CD4-positive, CD25-positive, alpha-beta regulatory T cell (primary cell): ENCODE results near the gene C1QBP. TPM values are rescaled to one million over a fixed set of nuclear protein-coding genes. Genes with fewer than 3 reads are reported as not detected.
A peak's percentile ranks its signal among the peaks of the same experiment; 100 is the strongest.

Experiments used
- ATAC-seq, 2 donors: fragments of 150-1000 bp; cut with Tn5 transposase; one replicate each; pipeline ENCODE4 v1.10.0; 2021; ENCODE audit warnings: low read depth in 2 of 2, moderate number of reproducible peaks in 2 of 2, moderate library complexity in 1 of 2
- DNase-seq, 3 donors: peaks; one replicate each; pipeline versions ENCODE4 v3.0.0 to v3.0.0-alpha.2; 2012 to 2022; ENCODE audit warnings: mixed read lengths in 1 of 3
- H3K27ac ChIP-seq: one replicate; pipeline ENCODE4 v1.7.0; 2013; ENCODE audit warnings: mild to moderate bottlenecking, low read length; ENCODE audit not compliant: insufficient read depth, poor library complexity, severe bottlenecking
- H3K27me3 ChIP-seq: one replicate; pipeline ENCODE4 v1.7.0; 2013; ENCODE audit warnings: low read length; ENCODE audit not compliant: control insufficient read depth, insufficient read depth
- H3K36me3 ChIP-seq: one replicate; pipeline ENCODE4 v1.7.0; 2013; ENCODE audit warnings: mild to moderate bottlenecking, low read length, moderate library complexity; ENCODE audit not compliant: control insufficient read depth, insufficient read depth
- H3K4me1 ChIP-seq: 2 replicates; pipeline ENCODE4 v1.7.0; 2013; ENCODE audit warnings: mild to moderate bottlenecking, low read length; ENCODE audit not compliant: insufficient read depth, control insufficient read depth, poor library complexity, severe bottlenecking
- H3K4me3 ChIP-seq: one replicate; pipeline ENCODE4 v1.7.0; 2013; ENCODE audit warnings: low read depth, mild to moderate bottlenecking, low read length, moderate library complexity
- H3K9me3 ChIP-seq, 2 experiments: 1 replicate in 1 of 2; 2 replicates in 1 of 2; pipeline ENCODE4 v1.7.0; 2013; ENCODE audit warnings: low read length in 2 of 2, mild to moderate bottlenecking in 1 of 2, moderate library complexity in 1 of 2; ENCODE audit not compliant: control insufficient read depth in 2 of 2
- H3K27ac Mint-ChIP-seq, 3 donors: one replicate each; pipeline ENCODE4 v1.8.0; 2020 to 2022; ENCODE audit warnings: mild to moderate bottlenecking in 3 of 3, mixed read lengths in 3 of 3, moderate library complexity in 2 of 3
- H3K27me3 Mint-ChIP-seq: one replicate; pipeline ENCODE4 v1.8.0; 2022; ENCODE audit warnings: mild to moderate bottlenecking, mixed read lengths
- H3K36me3 Mint-ChIP-seq: one replicate; pipeline ENCODE4 v1.8.0; 2020; ENCODE audit warnings: mixed read lengths
- H3K4me1 Mint-ChIP-seq, 4 donors: one replicate each; pipeline ENCODE4 v1.8.0; 2020 to 2022; ENCODE audit warnings: mixed read lengths in 4 of 4, mild to moderate bottlenecking in 1 of 4
- H3K4me3 Mint-ChIP-seq, 4 donors: one replicate each; pipeline ENCODE4 v1.8.0; 2020 to 2022; ENCODE audit warnings: mild to moderate bottlenecking in 4 of 4, mixed read lengths in 4 of 4, moderate library complexity in 3 of 4
- H3K9me3 Mint-ChIP-seq, 7 donors: one replicate each; pipeline ENCODE4 v1.8.0; 2020 to 2022; ENCODE audit warnings: mixed read lengths in 7 of 7, mild to moderate bottlenecking in 3 of 7, moderate library complexity in 2 of 7
- polyA plus RNA-seq, 4 donors: library from polyadenylated mRNA; unstranded; fragments of 300-500 nt; fragmentation: Illumina TruSeq; gene quantifications; one replicate each; pipeline ENCODE4 v1.2.3, GENCODE V29; 2021
- total RNA-seq: library from RNA; stranded (reverse); gene quantifications from one replicate; pipeline ENCODE4 v1.2.3, GENCODE V29; 2022

C1QBP gene
- total and polyA plus RNA-seq, 5 donors from 2014 or later = 58.4 to 285 (median 253) TPM

DNA sequence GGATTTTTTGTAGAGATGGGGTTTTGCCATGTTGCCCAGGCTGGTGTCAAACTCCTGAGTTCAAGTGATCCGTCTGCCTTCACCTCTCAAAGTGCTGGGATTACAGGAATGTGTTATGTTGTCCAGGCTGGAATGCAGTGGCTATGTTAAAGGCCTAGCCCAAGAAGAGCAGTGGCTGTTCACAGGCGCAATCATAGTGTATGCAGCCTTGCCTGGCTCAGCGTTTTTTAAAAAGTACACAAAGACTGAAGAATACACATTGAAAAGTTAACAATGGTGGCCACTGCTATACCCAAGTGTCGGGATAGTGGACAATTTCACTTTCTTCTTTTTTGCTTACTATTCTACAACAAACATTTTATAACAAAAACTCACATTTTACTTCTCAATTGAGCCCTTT lies 40.0 kb upstream of the C1QBP start:
- Mint-ChIP-seq H3K9me3 (no peaks in the 10 kb centered on the region), H3K36me3 (peaks cover 64% of the 10 kb centered on the region), H3K4me3 (no peak overlapping the region), H3K27ac (no peak overlapping the region), H3K4me1 (peaks cover 8 to 57% (median 36%) of the 10 kb centered on the region in 4 donors), H3K27me3 (no peaks in the 10 kb centered on the region)
- Histone ChIP-seq H3K9me3 (no peaks in the 10 kb centered on the region), H3K4me3 (no peak overlapping the region), H3K27ac (no peak overlapping the region), H3K4me1 (peaks cover 3% of the 10 kb centered on the region), H3K27me3 (no peaks in the 10 kb centered on the region), H3K36me3 (peaks cover 89% of the 10 kb centered on the region)
- ATAC-seq (no peak), DNase-seq (no peak)

DNA sequence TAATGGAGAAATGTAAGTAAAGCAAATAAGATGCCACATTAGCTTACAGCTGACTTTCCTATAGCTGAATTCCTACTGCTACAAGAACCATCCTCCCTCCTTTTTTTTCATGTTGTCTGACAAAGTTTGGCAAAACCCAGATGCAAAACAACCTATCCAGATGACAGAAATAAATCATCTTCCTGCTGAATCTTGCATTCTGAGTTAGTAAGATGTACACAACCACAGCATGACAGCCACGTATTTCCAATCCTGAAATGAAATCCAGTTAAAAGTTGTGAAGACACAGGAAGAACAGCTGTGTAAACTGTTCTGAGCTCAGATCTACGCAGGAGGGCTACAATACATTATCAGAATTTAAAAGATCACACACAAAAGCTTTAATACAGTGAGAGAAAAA lies 35.0 kb upstream of the C1QBP start:
- peaks cover 6 to 38% (median 19%) of the 10 kb centered on the region in 4 donors for H3K4me1 Mint-ChIP-seq
- no peak overlapping the region for H3K4me3 ChIP-seq
- no peaks in the 10 kb centered on the region for H3K9me3 Mint-ChIP-seq
- DNase-seq = no peak
- no peak overlapping the region for H3K27ac Mint-ChIP-seq
- H3K27me3 ChIP-seq = no peaks in the 10 kb centered on the region
- H3K27ac ChIP-seq = no peak overlapping the region
- peaks cover 59% of the 10 kb centered on the region for H3K36me3 ChIP-seq
- no peak overlapping the region for H3K4me3 Mint-ChIP-seq
- peaks cover 34% of the 10 kb centered on the region for H3K36me3 Mint-ChIP-seq
- H3K27me3 Mint-ChIP-seq = no peaks in the 10 kb centered on the region
- ATAC-seq = no peak
- no peaks in the 10 kb centered on the region for H3K4me1 ChIP-seq
- H3K9me3 ChIP-seq = no peaks in the 10 kb centered on the region

DNA sequence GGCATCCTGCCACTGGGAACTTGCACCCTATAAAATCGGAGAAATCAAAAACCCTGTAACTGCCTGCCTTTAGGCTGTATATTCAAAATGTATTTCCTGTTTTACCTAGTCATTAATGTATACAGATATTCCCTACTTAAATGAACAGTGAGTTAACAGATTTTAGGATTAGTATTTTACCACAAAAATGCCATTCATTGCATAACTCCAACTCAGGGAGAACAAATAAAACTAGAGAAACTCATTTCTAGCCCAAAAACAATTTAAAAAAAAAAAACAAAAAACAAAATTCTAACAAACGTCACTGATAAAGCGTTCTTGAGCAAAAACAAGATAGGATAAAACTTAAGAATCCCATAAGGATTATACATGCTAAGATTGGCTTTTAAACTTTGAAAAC lies 33.6 kb upstream of the C1QBP start:
- no peaks in the 10 kb centered on the region for H3K27me3 ChIP-seq
- H3K4me3 ChIP-seq = no peak overlapping the region
- Mint-ChIP-seq H3K4me1 (peaks cover 14 to 40% (median 23%) of the 10 kb centered on the region in 4 donors), H3K27me3 (no peaks in the 10 kb centered on the region), H3K36me3 (peaks cover 24% of the 10 kb centered on the region), H3K9me3 (no peaks in the 10 kb centered on the region), H3K27ac (no peak overlapping the region), H3K4me3 (no peak overlapping the region)
- peaks cover 45% of the 10 kb centered on the region for H3K36me3 ChIP-seq
- no peaks in the 10 kb centered on the region for H3K9me3 ChIP-seq
- ATAC-seq = no peak
- H3K27ac ChIP-seq = no peak overlapping the region
- no peak for DNase-seq
- H3K4me1 ChIP-seq = peaks cover 9% of the 10 kb centered on the region

DNA sequence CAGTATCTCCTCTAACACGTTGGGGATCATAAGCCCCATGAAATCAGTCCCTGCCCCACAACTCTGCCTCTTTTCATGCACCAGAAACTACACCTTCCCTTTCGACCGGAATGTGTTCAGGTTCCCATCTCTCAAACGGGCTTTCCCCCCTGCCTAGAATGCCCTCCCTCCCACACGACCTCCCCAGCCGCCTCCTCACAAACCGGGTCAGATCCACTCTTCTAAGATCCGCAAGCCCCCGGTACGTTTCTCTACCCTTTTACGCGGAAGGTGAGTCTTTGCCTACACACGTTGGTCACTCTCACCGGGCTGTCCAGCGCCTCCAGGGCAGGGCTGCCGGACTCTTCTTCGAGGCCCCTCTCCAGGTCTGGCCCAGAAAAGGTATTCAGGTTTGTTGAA lies 29.1 kb upstream of the C1QBP start:
- H3K27me3 ChIP-seq = no peaks in the 10 kb centered on the region

DNA sequence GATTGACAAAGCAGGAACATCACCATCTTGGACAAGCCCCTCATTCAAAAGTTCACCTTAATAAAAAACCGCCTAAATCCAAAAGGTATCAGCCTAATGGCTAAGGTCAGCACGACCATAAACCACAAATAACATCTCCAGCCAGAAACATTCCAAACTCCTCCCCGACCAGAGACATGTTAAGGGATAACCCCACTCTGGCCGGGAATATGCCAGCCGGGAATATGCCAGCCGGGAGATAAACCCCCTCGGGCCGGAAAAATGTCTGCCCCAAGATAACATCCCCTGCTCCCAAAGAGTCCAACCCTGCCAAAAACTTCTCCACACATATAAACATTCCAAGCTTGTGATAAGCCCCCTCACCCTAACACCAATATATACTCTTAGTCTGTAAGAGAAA lies 28.5 kb upstream of the C1QBP start:
- no peaks in the 10 kb centered on the region for H3K27me3 ChIP-seq
- H3K9me3 ChIP-seq = no peaks in the 10 kb centered on the region
- DNase-seq (no peak), ATAC-seq (no peak)
- Mint-ChIP-seq H3K4me1 (peaks cover 23 to 59% (median 40%) of the 10 kb centered on the region in 4 donors), H3K36me3 (peaks cover 5% of the 10 kb centered on the region), H3K27me3 (no peaks in the 10 kb centered on the region), H3K4me3 (peak overlapping the region; percentile 87 to 93 (median 90)), H3K9me3 (peaks cover 0 to 2% (median 0%) of the 10 kb centered on the region in 7 donors), H3K27ac (peak overlapping the region in 2 of 3 donors; percentile 80 to 83)
- peak overlapping the region; percentile 83 for H3K4me3 ChIP-seq
- H3K4me1 ChIP-seq = peaks cover 16% of the 10 kb centered on the region
- H3K36me3 ChIP-seq = peaks cover 5% of the 10 kb centered on the region
- no peak overlapping the region for H3K27ac ChIP-seq

More for the DNA sequence above, 29.1 kb upstream of the C1QBP start:
- ATAC-seq = peak; percentile 11 to 25
- Histone ChIP-seq H3K9me3 (no peaks in the 10 kb centered on the region), H3K27ac (peak overlapping the region; percentile 47), H3K36me3 (peaks cover 7% of the 10 kb centered on the region), H3K4me3 (peak overlapping the region; percentile 83), H3K4me1 (peaks cover 16% of the 10 kb centered on the region)
- Mint-ChIP-seq H3K4me1 (peaks cover 23 to 58% (median 39%) of the 10 kb centered on the region in 4 donors), H3K27ac (peak overlapping the region; percentile 22 to 83 (median 80)), H3K36me3 (peaks cover 3% of the 10 kb centered on the region), H3K4me3 (peak overlapping the region; percentile 87 to 93 (median 90)), H3K9me3 (peaks cover 0 to 2% (median 0%) of the 10 kb centered on the region in 7 donors), H3K27me3 (no peaks in the 10 kb centered on the region)
- peak in 2 of 3 donors; percentile 19 to 27 for DNase-seq

DNA sequence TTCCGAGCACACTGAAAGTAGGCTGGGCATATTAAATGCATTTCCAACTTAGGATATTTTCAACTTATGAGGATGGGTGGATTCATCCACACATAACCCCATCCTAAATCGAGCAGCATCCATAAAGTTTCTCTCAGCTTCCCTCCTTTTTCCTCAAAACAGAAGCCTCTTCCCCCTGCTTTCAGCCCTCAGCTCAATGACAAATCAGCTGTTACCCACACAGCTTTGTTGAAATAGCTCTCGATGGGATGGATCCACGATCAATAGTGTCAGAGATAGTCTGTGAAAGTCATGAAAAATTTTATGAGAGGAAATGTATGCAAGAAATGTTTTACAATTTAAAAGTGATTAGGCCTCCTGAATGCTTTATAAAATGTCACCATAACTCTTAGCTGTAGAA lies 27.3 kb upstream of the C1QBP start:
- H3K4me1 Mint-ChIP-seq = peaks cover 23 to 53% (median 40%) of the 10 kb centered on the region in 4 donors
- Histone ChIP-seq H3K36me3 (peaks cover 8% of the 10 kb centered on the region), H3K27ac (no peak overlapping the region), H3K9me3 (no peaks in the 10 kb centered on the region), H3K4me1 (peaks cover 16% of the 10 kb centered on the region), H3K27me3 (no peaks in the 10 kb centered on the region), H3K4me3 (no peak overlapping the region)
- no peak for DNase-seq
- no peaks in the 10 kb centered on the region for H3K27me3 Mint-ChIP-seq
- H3K36me3 Mint-ChIP-seq = peaks cover 5% of the 10 kb centered on the region
- peak overlapping the region in 2 of 3 donors; percentile 59 to 64 for H3K27ac Mint-ChIP-seq
- no peak for ATAC-seq
- peak overlapping the region in 2 of 4 donors; percentile 76 to 87 for H3K4me3 Mint-ChIP-seq
- peaks cover 0 to 2% (median 0%) of the 10 kb centered on the region in 7 donors for H3K9me3 Mint-ChIP-seq

DNA sequence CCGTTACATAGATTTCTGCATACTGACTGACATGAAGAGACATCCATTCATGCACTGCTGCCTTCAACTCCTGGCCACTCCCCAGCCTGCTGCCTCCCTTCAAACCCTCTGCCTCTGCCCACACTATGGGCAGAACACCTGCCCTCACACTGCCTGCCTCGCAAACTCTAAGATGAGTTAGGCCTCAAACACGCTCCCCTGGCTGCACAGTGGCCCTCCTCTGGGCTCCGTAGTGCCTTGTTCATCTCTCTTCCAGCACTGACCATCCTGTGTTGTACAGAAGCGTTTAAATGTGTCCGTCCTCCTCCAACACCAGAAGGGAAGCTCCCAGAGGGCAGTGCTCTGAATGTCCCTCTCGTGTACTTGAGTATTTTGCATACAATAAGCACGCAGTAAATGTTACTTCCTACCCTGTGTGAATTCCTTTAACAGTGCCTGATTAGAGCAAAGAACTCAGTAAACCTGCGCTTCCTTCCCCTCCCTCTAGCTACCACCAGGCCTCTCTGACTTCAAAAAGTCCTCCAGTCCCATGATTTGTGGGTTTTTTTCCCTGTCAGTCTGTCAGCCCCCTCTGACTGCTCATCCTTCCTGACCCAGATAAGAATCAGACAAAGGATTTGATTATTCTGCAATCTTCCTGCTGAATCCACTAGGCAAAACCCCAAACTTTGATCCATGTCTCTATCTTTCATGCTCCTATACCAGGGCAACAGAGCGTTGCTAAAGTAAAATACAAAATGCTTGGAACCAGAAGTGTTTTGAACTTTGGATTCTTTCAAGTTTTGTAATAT lies 26.0 kb upstream of the C1QBP start:
- Mint-ChIP-seq H3K36me3 (peaks cover 10% of the 10 kb centered on the region), H3K9me3 (peaks cover 0 to 2% (median 0%) of the 10 kb centered on the region in 7 donors), H3K27me3 (no peaks in the 10 kb centered on the region), H3K27ac (peak overlapping the region in 2 of 3 donors; percentile 32 to 83), H3K4me3 (no peak overlapping the region), H3K4me1 (peaks cover 23 to 51% (median 39%) of the 10 kb centered on the region in 4 donors)
- Histone ChIP-seq H3K27ac (no peak overlapping the region), H3K36me3 (peaks cover 13% of the 10 kb centered on the region), H3K27me3 (no peaks in the 10 kb centered on the region), H3K4me3 (no peak overlapping the region), H3K4me1 (peaks cover 16% of the 10 kb centered on the region), H3K9me3 (no peaks in the 10 kb centered on the region)
- ATAC-seq = no peak
- DNase-seq = no peak

DNA sequence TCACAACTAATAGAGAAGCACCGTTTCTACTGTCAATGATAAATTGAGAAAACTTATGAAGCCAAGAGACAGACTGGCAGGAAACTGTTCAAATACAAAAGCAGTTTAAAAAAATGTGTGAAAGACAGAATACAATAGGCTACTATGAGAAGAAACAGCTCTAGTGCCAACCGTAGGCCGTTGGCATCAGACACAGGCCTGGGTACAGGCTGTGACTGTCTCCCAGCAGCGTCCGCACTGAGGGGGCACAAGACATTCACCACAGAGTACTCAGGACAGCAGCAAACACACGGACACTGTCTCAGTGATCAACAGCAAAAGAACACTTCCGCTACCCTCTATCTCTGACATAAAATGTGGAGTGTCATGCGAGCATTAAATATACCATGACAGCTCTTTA lies 7.8 kb upstream of the C1QBP start:
- no peaks in the 10 kb centered on the region for H3K9me3 ChIP-seq
- Mint-ChIP-seq H3K36me3 (peaks cover 53% of the 10 kb centered on the region), H3K4me1 (no peaks in the 10 kb centered on the region), H3K27ac (no peak overlapping the region), H3K9me3 (no peaks in the 10 kb centered on the region), H3K27me3 (no peaks in the 10 kb centered on the region), H3K4me3 (no peak overlapping the region)
- no peak overlapping the region for H3K4me3 ChIP-seq
- H3K4me1 ChIP-seq = no peaks in the 10 kb centered on the region
- no peak overlapping the region for H3K27ac ChIP-seq
- H3K27me3 ChIP-seq = no peaks in the 10 kb centered on the region
- ATAC-seq (no peak), DNase-seq (no peak)
- peaks cover 59% of the 10 kb centered on the region for H3K36me3 ChIP-seq
